ENCODE data around the gene ANKRD9. TPM values are rescaled to one million over a fixed set of nuclear protein-coding genes. Genes with fewer than 3 reads are reported as not detected.

The ANKRD9 gene
- 2.6 TPM for polyA plus RNA-seq (2013)

GRCh38 chr14:102509746-102510615 is at the start of gene ANKRD9:
Gene ANKRD9, minus strand, starts transcription at chr14:102509776. Its CDS starts 1,887 bp downstream, at chr14:102507889.
- ChIA-PET CTCF (interaction anchor here (0.9 kb wide), 1 partner anchor 14 kb away, joined by 4 read pairs; no protein-coding TSS in a partner anchor), POLR2A (no interaction called here)

DNA sequence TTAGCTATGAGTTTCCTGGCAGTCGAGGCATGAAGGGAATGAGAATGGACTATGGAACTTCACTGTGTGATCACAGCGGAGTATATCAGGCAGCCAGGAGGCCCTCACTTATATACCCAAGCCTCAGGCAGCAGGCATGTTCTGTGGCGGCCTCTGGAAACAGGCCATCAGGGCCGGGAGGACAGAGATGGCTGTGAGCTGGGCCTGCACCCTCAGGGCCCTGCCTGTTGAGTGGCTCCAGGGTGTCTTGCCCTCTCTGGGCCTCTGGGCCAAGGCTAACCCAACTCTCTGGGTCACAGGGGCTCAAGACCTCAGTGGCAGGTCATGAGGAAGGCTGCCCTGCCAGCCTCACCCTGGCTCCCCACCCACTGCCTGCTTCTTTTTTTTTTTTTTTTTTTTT is 49.0 kb upstream of the ANKRD9 start:
- ChIA-PET CTCF (no interaction called here), POLR2A (interaction anchor here (1.0 kb wide), 1 partner anchor 36 kb away, joined by 3 read pairs; no protein-coding TSS in a partner anchor)
- Histone ChIP-seq H3K4me3 (ENCODE audit: control insufficient read depth in 1 of 7, extremely low read depth in 1 of 7, insufficient read depth in 4 of 7, low read depth in 2 of 7, low read length in 6 of 7) (no peak overlapping the region), H3K27ac (ENCODE audit: insufficient read depth in 1 of 2, low read depth in 1 of 2, low read length in 2 of 2, poor library complexity in 1 of 2, severe bottlenecking in 2 of 2) (no peak overlapping the region), H3K4me1 (ENCODE audit: control extremely low read depth in 1 of 4, control insufficient read depth in 4 of 4, insufficient read depth in 4 of 4, low read length in 3 of 4) (peaks cover 0 to 21% (median 15%) of the 10 kb centered on the region in 4 experiments), H3K27me3 (replicated peaks in 2 of 5; ENCODE audit: control insufficient read depth in 4 of 5, insufficient read depth in 5 of 5, low read length in 4 of 5) (no peaks in the 10 kb centered on the region), H3K9me3 (ENCODE audit: control extremely low read depth in 1 of 5, control insufficient read depth in 4 of 5, insufficient read depth in 2 of 5, low read depth in 1 of 5, low read length in 4 of 5) (no peaks in the 10 kb centered on the region), H3K36me3 (ENCODE audit: control insufficient read depth in 4 of 4, insufficient read depth in 4 of 4, low read length in 3 of 4) (no peaks in the 10 kb centered on the region)
- WGBS (ENCODE audit: insufficient coverage): 75% methylated on average over 4 of the region's 4 CpGs
- no peak for DNase-seq

More at GRCh38 chr14:102509746-102510615, at the start of gene ANKRD9:
- 0% methylated on average over 61 of the region's 91 CpGs for WGBS (ENCODE audit: insufficient coverage)
- Histone ChIP-seq H3K4me1 (ENCODE audit: control extremely low read depth in 1 of 4, control insufficient read depth in 4 of 4, insufficient read depth in 4 of 4, low read length in 3 of 4) (peaks cover 0 to 18% (median 17%) of the 10 kb centered on the region in 4 experiments), H3K27ac (ENCODE audit: insufficient read depth in 1 of 2, low read depth in 1 of 2, low read length in 2 of 2, poor library complexity in 1 of 2, severe bottlenecking in 2 of 2) (peak within 1 kb of the TSS in 1 of 2 experiments; percentile 43), H3K36me3 (ENCODE audit: control insufficient read depth in 4 of 4, insufficient read depth in 4 of 4, low read length in 3 of 4) (peaks cover 0 to 10% (median 1%) of the 10 kb centered on the region in 4 experiments), H3K27me3 (replicated peaks in 2 of 5; ENCODE audit: control insufficient read depth in 4 of 5, insufficient read depth in 5 of 5, low read length in 4 of 5) (no peaks in the 10 kb centered on the region), H3K4me3 (ENCODE audit: control insufficient read depth in 1 of 7, extremely low read depth in 1 of 7, insufficient read depth in 4 of 7, low read depth in 2 of 7, low read length in 6 of 7) (peak within 1 kb of the TSS; percentile 35 to 83 (median 72)), H3K9me3 (ENCODE audit: control extremely low read depth in 1 of 5, control insufficient read depth in 4 of 5, insufficient read depth in 2 of 5, low read depth in 1 of 5, low read length in 4 of 5) (no peaks in the 10 kb centered on the region)
- peak; percentile 88 to 91 (median 91) for DNase-seq

DNA sequence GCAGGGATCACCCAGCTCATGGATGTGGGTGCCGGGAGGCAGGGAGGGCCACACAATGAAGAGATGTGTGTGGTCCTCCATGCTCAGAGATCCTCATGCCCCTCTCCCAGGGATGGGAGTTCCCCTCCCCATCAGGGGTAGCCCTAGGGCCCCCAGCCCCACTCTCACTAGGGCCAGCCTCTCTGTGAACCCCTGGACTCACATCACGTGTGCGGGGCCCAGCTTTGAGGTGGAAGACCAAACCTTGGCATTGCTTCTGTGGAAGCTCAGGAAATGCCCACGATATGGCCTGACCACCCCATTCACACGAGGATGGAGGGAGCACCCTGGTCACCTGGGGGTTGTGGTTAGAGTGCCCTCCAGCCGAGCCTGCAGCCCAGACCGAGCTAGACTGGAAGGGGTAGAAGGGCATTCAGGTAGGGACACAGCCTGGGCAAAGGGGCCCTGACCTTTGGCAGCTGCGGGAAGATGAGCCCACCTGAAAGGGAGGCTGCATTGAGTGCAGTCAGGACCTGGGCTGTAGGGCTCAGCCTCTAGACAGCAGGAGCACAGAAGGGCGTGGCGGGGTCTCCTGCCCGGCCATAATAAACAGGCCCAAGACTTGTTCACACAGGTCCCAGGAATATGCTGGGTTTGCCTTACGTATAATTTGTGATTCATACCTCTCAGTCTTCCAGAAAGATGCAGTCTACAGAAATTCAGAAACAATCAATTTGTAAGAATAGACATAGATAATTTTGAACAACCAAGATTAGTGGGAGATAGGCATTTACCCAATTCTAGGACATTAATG is 48.1 kb upstream of the ANKRD9 start:
- ChIA-PET CTCF (no interaction called here), POLR2A (interaction anchor here (1.0 kb wide), 1 partner anchor 37 kb away, joined by 3 read pairs; no protein-coding TSS in a partner anchor)
- DNase-seq: no peak
- Histone ChIP-seq H3K4me1 (ENCODE audit: control extremely low read depth in 1 of 4, control insufficient read depth in 4 of 4, insufficient read depth in 4 of 4, low read length in 3 of 4) (peaks cover 0 to 21% (median 16%) of the 10 kb centered on the region in 4 experiments), H3K27me3 (replicated peaks in 2 of 5; ENCODE audit: control insufficient read depth in 4 of 5, insufficient read depth in 5 of 5, low read length in 4 of 5) (no peaks in the 10 kb centered on the region), H3K9me3 (ENCODE audit: control extremely low read depth in 1 of 5, control insufficient read depth in 4 of 5, insufficient read depth in 2 of 5, low read depth in 1 of 5, low read length in 4 of 5) (no peaks in the 10 kb centered on the region), H3K4me3 (ENCODE audit: control insufficient read depth in 1 of 7, extremely low read depth in 1 of 7, insufficient read depth in 4 of 7, low read depth in 2 of 7, low read length in 6 of 7) (no peak overlapping the region), H3K36me3 (ENCODE audit: control insufficient read depth in 4 of 4, insufficient read depth in 4 of 4, low read length in 3 of 4) (no peaks in the 10 kb centered on the region), H3K27ac (ENCODE audit: insufficient read depth in 1 of 2, low read depth in 1 of 2, low read length in 2 of 2, poor library complexity in 1 of 2, severe bottlenecking in 2 of 2) (no peak overlapping the region)
- WGBS (ENCODE audit: insufficient coverage): 92% methylated on average over 12 of the region's 12 CpGs

DNA sequence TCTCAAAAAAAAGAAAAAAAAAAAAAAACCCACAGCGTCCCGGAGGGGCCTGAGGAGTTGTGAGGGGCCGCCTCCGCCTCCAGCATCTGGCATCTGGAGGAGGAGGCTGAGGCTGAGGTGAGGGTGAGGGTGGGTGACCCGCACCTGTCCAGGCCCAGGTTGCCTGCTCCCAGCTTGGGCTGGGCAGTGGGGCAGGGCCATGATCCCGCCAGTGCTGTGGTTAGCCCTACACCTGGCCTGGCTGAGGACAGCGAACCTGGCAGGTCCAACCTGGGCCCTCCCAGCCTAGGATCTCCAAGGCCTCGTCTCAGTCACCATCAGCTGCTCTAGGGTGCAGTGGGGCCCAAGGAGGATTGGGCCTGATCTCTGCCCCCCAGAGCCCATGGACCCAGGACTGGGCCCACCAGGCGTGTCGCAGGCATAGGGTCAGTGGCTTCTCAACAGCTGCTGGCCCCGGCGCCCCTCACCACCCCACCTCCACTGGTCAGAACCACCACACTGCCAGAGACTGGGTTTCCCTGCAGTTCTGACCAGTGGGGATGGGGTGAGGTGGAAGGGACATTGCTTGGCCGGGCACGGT is 46.6 kb upstream of the ANKRD9 start:
- Histone ChIP-seq H3K9me3 (ENCODE audit: control extremely low read depth in 1 of 5, control insufficient read depth in 4 of 5, insufficient read depth in 2 of 5, low read depth in 1 of 5, low read length in 4 of 5) (no peaks in the 10 kb centered on the region), H3K4me3 (ENCODE audit: control insufficient read depth in 1 of 7, extremely low read depth in 1 of 7, insufficient read depth in 4 of 7, low read depth in 2 of 7, low read length in 6 of 7) (peak overlapping the region in 1 of 7 experiments; percentile 77), H3K27me3 (replicated peaks in 2 of 5; ENCODE audit: control insufficient read depth in 4 of 5, insufficient read depth in 5 of 5, low read length in 4 of 5) (no peaks in the 10 kb centered on the region), H3K36me3 (ENCODE audit: control insufficient read depth in 4 of 4, insufficient read depth in 4 of 4, low read length in 3 of 4) (no peaks in the 10 kb centered on the region), H3K4me1 (ENCODE audit: control extremely low read depth in 1 of 4, control insufficient read depth in 4 of 4, insufficient read depth in 4 of 4, low read length in 3 of 4) (peaks cover 0 to 21% (median 18%) of the 10 kb centered on the region in 4 experiments), H3K27ac (ENCODE audit: insufficient read depth in 1 of 2, low read depth in 1 of 2, low read length in 2 of 2, poor library complexity in 1 of 2, severe bottlenecking in 2 of 2) (no peak overlapping the region)
- DNase-seq: no peak
- ChIA-PET POLR2A (no interaction called here), CTCF (interaction anchor here (1.1 kb wide), 1 partner anchor 31 kb away, joined by 3 read pairs; no protein-coding TSS in a partner anchor)
- WGBS (ENCODE audit: insufficient coverage): 94% methylated on average over 5 of the region's 14 CpGs

DNA sequence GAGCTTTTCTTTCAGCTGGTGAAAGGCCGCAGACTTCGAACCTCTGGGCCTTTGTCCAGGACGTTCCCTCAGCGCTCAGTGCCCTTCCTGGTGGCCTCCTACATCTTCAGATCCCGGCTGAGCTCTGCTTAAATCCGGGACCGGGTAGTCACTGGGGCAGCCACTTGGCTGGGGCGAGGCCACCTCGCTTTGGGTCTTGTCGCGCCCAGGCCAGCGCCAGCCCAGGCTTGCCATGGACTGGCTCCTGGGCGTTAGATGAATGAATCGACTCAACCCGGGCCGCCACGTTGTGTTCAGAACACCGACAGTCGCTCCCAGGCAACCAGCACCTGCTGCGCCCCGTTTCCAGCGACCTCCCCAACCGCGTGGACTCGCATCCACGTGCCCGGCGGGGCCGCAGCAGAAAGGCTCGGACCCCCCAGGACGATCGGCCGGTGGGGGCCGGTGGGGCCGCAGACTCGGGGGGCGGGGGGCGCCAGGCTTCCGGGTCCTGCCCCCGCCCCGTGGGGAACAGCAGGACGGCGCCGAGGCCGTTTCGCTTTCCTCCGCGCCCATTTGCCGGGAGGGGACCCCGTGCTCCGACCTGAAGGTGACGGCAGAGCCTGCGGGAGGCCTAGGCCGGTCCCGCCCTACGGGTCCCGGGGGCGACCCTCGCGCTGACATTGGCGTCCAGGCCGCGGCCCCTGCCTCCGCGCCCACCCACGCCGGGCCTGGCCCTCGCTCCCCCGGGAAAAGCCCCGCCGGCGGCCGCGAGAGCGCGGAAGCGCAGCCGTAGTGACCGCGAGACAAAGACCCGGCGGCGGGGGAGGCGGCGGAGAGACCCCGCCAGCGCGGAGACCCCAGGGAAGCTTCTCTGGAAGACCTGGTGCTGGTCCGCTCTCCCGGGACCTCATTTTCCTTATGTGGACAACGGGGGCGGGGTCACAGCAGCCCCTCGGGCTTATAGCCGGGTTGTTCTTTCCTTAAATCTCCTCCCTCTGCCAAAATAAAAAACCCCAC is 45.5 kb upstream of the ANKRD9 start:
- WGBS (ENCODE audit: insufficient coverage): 7% methylated on average over 94 of the region's 94 CpGs
- H3K36me3 ChIP-seq (ENCODE audit: control insufficient read depth in 4 of 4, insufficient read depth in 4 of 4, low read length in 3 of 4): no peaks in the 10 kb centered on the region
- peak; percentile 63 to 87 (median 80) for DNase-seq
- H3K4me3 ChIP-seq (ENCODE audit: control insufficient read depth in 1 of 7, extremely low read depth in 1 of 7, insufficient read depth in 4 of 7, low read depth in 2 of 7, low read length in 6 of 7): peak overlapping the region; percentile 60 to 82 (median 69)
- POLR2A ChIA-PET: no interaction called here
- CTCF ChIA-PET: interaction anchor here (1.1 kb wide), 1 partner anchor 30 kb away, joined by 3 read pairs; no protein-coding TSS in a partner anchor
- peak overlapping the region; percentile 77 to 79 for H3K27ac ChIP-seq (ENCODE audit: insufficient read depth in 1 of 2, low read depth in 1 of 2, low read length in 2 of 2, poor library complexity in 1 of 2, severe bottlenecking in 2 of 2)
- peaks cover 0 to 12% (median 10%) of the 10 kb centered on the region in 4 experiments for H3K4me1 ChIP-seq (ENCODE audit: control extremely low read depth in 1 of 4, control insufficient read depth in 4 of 4, insufficient read depth in 4 of 4, low read length in 3 of 4)
- no peaks in the 10 kb centered on the region for H3K9me3 ChIP-seq (ENCODE audit: control extremely low read depth in 1 of 5, control insufficient read depth in 4 of 5, insufficient read depth in 2 of 5, low read depth in 1 of 5, low read length in 4 of 5)
- H3K27me3 ChIP-seq (replicated peaks in 2 of 5; ENCODE audit: control insufficient read depth in 4 of 5, insufficient read depth in 5 of 5, low read length in 4 of 5): no peaks in the 10 kb centered on the region
